ACC112 (cell line): ENCODE results near the gene HS3ST5.
"Not testable (repeated sequence)": the region's sequence is repeated elsewhere in the genome, so short reads cannot be mapped to it uniquely, and the experiment has no call there.

Experiments used
- H2AFZ ChIP-seq: fragments of 200-600 bp; sonication (generic); one replicate; pipeline ENCODE4 v1.6.0; 2017; ENCODE audit warnings: antibody characterized with exemption, low read length; ENCODE audit not compliant: unreplicated experiment
- H3K27ac ChIP-seq: fragments of 200-600 bp; sonication (generic); 2 replicates; pipeline ENCODE4 v1.5.1; 2014; ENCODE audit warnings: low read depth, mild to moderate bottlenecking, antibody characterized with exemption, low read length, moderate library complexity
- H3K27me3 ChIP-seq: fragments of 200-600 bp; sonication (generic); 2 replicates; pipeline ENCODE4 v1.6.1; 2014; ENCODE audit warnings: mild to moderate bottlenecking, antibody characterized with exemption, low read length, moderate library complexity, mixed read lengths; ENCODE audit not compliant: insufficient read depth
- H3K36me3 ChIP-seq: fragments of 200-600 bp; sonication (generic); 2 replicates; pipeline ENCODE4 v1.6.1; 2016; ENCODE audit warnings: mild to moderate bottlenecking, antibody characterized with exemption, low read length, moderate library complexity, mixed read lengths; ENCODE audit not compliant: insufficient read depth
- H3K4me1 ChIP-seq: fragments of 200-600 bp; sonication (generic); one replicate; pipeline ENCODE4 v1.6.1; 2016; ENCODE audit warnings: low read length, mixed read lengths; ENCODE audit not compliant: insufficient read depth, unreplicated experiment, control insufficient read depth
- H3K4me3 ChIP-seq: fragments of 200-600 bp; sonication (generic); 2 replicates; pipeline ENCODE4 v1.5.1; 2014; ENCODE audit warnings: mild to moderate bottlenecking, low read depth, low read length
- H3K79me2 ChIP-seq: fragments of 200-600 bp; sonication (generic); one replicate; pipeline ENCODE4 v1.6.0; 2016; ENCODE audit warnings: low read length; ENCODE audit not compliant: control insufficient read depth, unreplicated experiment, insufficient read depth

The HS3ST5 gene

GRCh38 chr6:114155763-114156162, 187.1 kb downstream of the HS3ST5 start:
- Histone ChIP-seq H2AFZ (no peak overlapping the region), H3K36me3 (no peaks in the 10 kb centered on the region)

GRCh38 chr6:114154812-114155211, 188.0 kb downstream of the HS3ST5 start:
- H3K36me3 ChIP-seq = no peaks in the 10 kb centered on the region
- H3K27me3 ChIP-seq = peaks cover 46% of the 10 kb centered on the region
- H3K4me3 ChIP-seq = no peak overlapping the region
- no peaks in the 10 kb centered on the region for H3K4me1 ChIP-seq
- H2AFZ ChIP-seq = no peak overlapping the region
- H3K79me2 ChIP-seq = no peaks in the 10 kb centered on the region
- H3K27ac ChIP-seq = no peak overlapping the region

More at GRCh38 chr6:114155763-114156162, 187.1 kb downstream of the HS3ST5 start:
- Histone ChIP-seq H3K27me3 (peaks cover 46% of the 10 kb centered on the region), H3K4me1 (no peaks in the 10 kb centered on the region), H3K4me3 (no peak overlapping the region), H3K79me2 (no peaks in the 10 kb centered on the region), H3K27ac (no peak overlapping the region)

- Histone ChIP-seq H3K27me3 (peaks cover 33% of the 10 kb centered on the region), H3K36me3 (no peaks in the 10 kb centered on the region), H3K27ac (no peak overlapping the region), H3K4me3 (no peak overlapping the region), H3K79me2 (no peaks in the 10 kb centered on the region), H3K4me1 (no peaks in the 10 kb centered on the region), H2AFZ (no peak overlapping the region)
Observed at GRCh38 chr6:114153448-114153847, 189.4 kb downstream of the HS3ST5 start.

GRCh38 chr6:114151064-114151690, 191.6 kb downstream of the HS3ST5 start:
- H3K27ac ChIP-seq = no peak overlapping the region
- peaks cover 29% of the 10 kb centered on the region for H3K27me3 ChIP-seq
- H3K4me3 ChIP-seq = no peak overlapping the region
- no peaks in the 10 kb centered on the region for H3K4me1 ChIP-seq
- no peaks in the 10 kb centered on the region for H3K36me3 ChIP-seq
- H3K79me2 ChIP-seq = no peaks in the 10 kb centered on the region
- no peak overlapping the region for H2AFZ ChIP-seq

GRCh38 chr6:114149182-114149581, 193.6 kb downstream of the HS3ST5 start:
- H3K79me2 ChIP-seq, H2AFZ ChIP-seq, H3K4me3 ChIP-seq, H3K27ac ChIP-seq, H3K4me1 ChIP-seq, H3K36me3 ChIP-seq: not testable (repeated sequence)
- H3K27me3 ChIP-seq = peaks cover 32% of the 10 kb centered on the region

- H2AFZ ChIP-seq = no peak overlapping the region
- no peak overlapping the region for H3K4me3 ChIP-seq
- no peaks in the 10 kb centered on the region for H3K36me3 ChIP-seq
- H3K4me1 ChIP-seq = no peaks in the 10 kb centered on the region
- H3K27ac ChIP-seq = no peak overlapping the region
- H3K27me3 ChIP-seq = peaks cover 49% of the 10 kb centered on the region
- no peaks in the 10 kb centered on the region for H3K79me2 ChIP-seq
Observed at GRCh38 chr6:114144887-114145851, 197.7 kb downstream of the HS3ST5 start.

GRCh38 chr6:114142258-114142657, 200.6 kb downstream of the HS3ST5 start:
- Histone ChIP-seq H3K4me3 (no peak overlapping the region), H3K4me1 (no peaks in the 10 kb centered on the region), H3K36me3 (no peaks in the 10 kb centered on the region), H2AFZ (no peak overlapping the region), H3K27ac (no peak overlapping the region), H3K27me3 (peaks cover 64% of the 10 kb centered on the region), H3K79me2 (no peaks in the 10 kb centered on the region)

GRCh38 chr6:114140416-114140815, 202.4 kb downstream of the HS3ST5 start:
- Histone ChIP-seq H3K4me1 (no peaks in the 10 kb centered on the region), H2AFZ (no peak overlapping the region), H3K79me2 (no peaks in the 10 kb centered on the region), H3K27me3 (peaks cover 64% of the 10 kb centered on the region), H3K36me3 (no peaks in the 10 kb centered on the region), H3K27ac (no peak overlapping the region), H3K4me3 (no peak overlapping the region)

GRCh38 chr6:114138577-114139248, 204.1 kb downstream of the HS3ST5 start:
- H3K36me3 ChIP-seq = no peaks in the 10 kb centered on the region
- H3K27ac ChIP-seq = no peak overlapping the region
- no peak overlapping the region for H2AFZ ChIP-seq
- no peaks in the 10 kb centered on the region for H3K79me2 ChIP-seq
- H3K4me3 ChIP-seq = no peak overlapping the region
- H3K4me1 ChIP-seq = no peaks in the 10 kb centered on the region
- H3K27me3 ChIP-seq = peaks cover 48% of the 10 kb centered on the region

- H3K27me3 ChIP-seq = peaks cover 24% of the 10 kb centered on the region
- no peak overlapping the region for H3K27ac ChIP-seq
- no peaks in the 10 kb centered on the region for H3K36me3 ChIP-seq
- no peaks in the 10 kb centered on the region for H3K79me2 ChIP-seq
- no peaks in the 10 kb centered on the region for H3K4me1 ChIP-seq
- no peak overlapping the region for H2AFZ ChIP-seq
- H3K4me3 ChIP-seq = no peak overlapping the region
Observed at GRCh38 chr6:114135363-114135971, 207.4 kb downstream of the HS3ST5 start.
